DND-41 (cell line): ENCODE data around the gene CHAC2.

Experiments used
- CTCF ChIP-seq: IDR thresholded peaks from 2 replicates; pipeline ENCODE4 v1.5.1; 2012; ENCODE audit warnings: borderline replicate concordance, low read length, moderate library complexity, mild to moderate bottlenecking; ENCODE audit not compliant: poor library complexity, severe bottlenecking; ENCODE audit errors: extremely low read depth
- EZH2 ChIP-seq: IDR thresholded peaks from 3 replicates; pipeline ENCODE4 v1.6.1; 2012; ENCODE audit warnings: borderline replicate concordance, low read depth, mild to moderate bottlenecking, moderate library complexity, low read length, inconsistent platforms; ENCODE audit not compliant: severe bottlenecking

GRCh38 chr2:53744395-53745065, 23.1 kb upstream of the CHAC2 start:
- no peak for TF ChIP-seq CTCF
- TF ChIP-seq EZH2 = no peak
